ENCODE results near the gene SMARCA2.

Gene SMARCA2

DNA sequence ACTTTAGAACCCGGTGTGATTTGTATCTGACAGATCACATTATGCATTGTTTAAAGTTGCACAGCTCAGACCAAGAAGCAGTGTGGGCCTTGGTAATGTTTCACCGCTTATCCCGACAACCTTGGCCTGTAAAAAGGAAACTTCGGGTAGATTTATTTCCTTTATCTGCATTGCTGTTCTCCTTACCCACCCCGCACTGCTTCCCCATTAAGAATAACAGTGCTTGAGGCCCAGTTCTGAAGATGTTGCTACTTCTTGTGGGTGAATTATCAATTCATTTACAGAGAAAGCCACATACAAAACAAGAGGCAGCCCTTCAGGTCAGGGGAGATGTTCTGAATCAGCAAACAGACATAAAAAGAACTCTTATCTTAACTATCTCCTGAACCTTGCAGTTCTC, 8.4 kb downstream of the SMARCA2 start:
- no peak overlapping the region for H3K27ac ChIP-seq (ENCODE audit: low read length)

DNA sequence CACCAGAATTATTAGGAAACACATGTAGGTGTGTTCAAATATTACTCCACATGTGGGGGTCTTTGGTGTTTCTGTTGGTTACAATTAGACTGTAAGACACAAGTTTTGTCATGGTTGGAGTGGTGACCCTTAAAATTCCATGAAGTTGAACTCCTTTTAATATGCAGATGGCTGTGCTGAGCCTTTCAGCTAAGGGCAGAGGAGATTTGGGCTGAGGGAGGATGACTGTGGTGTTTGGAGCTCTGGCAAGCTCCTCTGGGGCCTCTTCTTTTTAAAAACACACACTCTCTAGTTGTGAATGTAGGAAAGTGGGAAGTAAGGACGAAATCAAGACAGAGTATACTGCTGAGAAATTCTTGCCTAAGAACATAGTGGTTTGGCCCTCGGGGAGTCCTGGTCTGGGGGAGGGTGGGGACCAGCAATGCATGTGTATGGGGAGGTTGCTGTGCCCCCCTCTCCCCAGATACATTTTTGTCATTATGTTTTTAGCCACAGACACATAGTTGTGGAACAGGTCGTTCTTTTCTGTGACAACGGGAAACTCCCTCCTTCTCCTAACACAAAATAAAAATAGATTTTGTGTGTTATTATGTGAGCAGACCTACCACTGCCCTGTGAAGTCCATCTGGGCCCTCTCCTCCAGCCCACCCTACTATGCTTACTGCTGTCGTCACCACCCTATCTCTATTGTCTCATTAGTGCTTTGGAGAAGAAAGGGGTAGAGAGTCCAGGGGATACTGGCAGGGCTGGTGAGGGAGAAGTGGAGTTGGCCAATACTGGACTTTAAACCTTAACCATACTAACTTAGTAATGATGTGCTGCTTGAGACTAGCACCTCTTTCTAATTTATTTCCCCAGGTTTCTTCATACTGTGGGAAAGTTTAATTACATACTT, 10.0 kb downstream of the SMARCA2 start:
- H4K20me1 ChIP-seq (ENCODE audit: insufficient read depth, low read length), result no peaks in the 10 kb centered on the region; the same call in 1 of the 2 replicates
- H3F3A ChIP-seq (ENCODE audit: insufficient read depth, low read length), result no peaks in the 10 kb centered on the region
- H3K27me3 ChIP-seq (replicated peaks; ENCODE audit: insufficient read depth, low read length), result no peaks in the 10 kb centered on the region
- H3K27ac ChIP-seq (ENCODE audit: low read length), result no peak overlapping the region
- no peak for DNase-seq
- H3K4me2 ChIP-seq (ENCODE audit: low read depth, low read length), result no peak overlapping the region
- no peak for TF ChIP-seq EZH2phosphoT487 (IDR thresholded peaks at IDR 0.05; ENCODE audit: low read length)
- TF ChIP-seq EZH2 (optimal IDR thresholded peaks at IDR 0.05; ENCODE audit: low read depth, low read length), result no peak
- TF ChIP-seq, protein P1, sequence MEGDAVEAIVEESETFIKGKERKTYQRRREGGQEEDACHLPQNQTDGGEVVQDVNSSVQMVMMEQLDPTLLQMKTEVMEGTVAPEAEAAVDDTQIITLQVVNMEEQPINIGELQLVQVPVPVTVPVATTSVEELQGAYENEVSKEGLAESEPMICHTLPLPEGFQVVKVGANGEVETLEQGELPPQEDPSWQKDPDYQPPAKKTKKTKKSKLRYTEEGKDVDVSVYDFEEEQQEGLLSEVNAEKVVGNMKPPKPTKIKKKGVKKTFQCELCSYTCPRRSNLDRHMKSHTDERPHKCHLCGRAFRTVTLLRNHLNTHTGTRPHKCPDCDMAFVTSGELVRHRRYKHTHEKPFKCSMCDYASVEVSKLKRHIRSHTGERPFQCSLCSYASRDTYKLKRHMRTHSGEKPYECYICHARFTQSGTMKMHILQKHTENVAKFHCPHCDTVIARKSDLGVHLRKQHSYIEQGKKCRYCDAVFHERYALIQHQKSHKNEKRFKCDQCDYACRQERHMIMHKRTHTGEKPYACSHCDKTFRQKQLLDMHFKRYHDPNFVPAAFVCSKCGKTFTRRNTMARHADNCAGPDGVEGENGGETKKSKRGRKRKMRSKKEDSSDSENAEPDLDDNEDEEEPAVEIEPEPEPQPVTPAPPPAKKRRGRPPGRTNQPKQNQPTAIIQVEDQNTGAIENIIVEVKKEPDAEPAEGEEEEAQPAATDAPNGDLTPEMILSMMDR (IDR thresholded peaks at IDR 0.05; ENCODE audit: low read length), result no peak
- no peaks in the 10 kb centered on the region for H3K4me1 ChIP-seq (ENCODE audit: low read length)
- H3K4me3 ChIP-seq (ENCODE audit: low read length), result no peak overlapping the region
- no peaks in the 10 kb centered on the region for H3K9me3 ChIP-seq (replicated peaks; ENCODE audit: insufficient read depth, low read length)
- 0 out of 2 replicates have a peak, but pooled peaks cover 2% of the 10 kb centered on the region for H3K36me3 ChIP-seq (replicated peaks; ENCODE audit: insufficient read depth, low read length)
- peaks cover 97% of the 10 kb centered on the region for H3K79me2 ChIP-seq (ENCODE audit: low read length)
- H2AFZ ChIP-seq (ENCODE audit: low read length), result no peak overlapping the region
- H3K9me2 ChIP-seq (replicated peaks; ENCODE audit: insufficient read depth, low read length), result no peaks in the 10 kb centered on the region
- no peak overlapping the region for H3K9ac ChIP-seq (ENCODE audit: low read length)

More for the DNA sequence above, 8.4 kb downstream of the SMARCA2 start:
- no peak overlapping the region for H3K4me2 ChIP-seq (ENCODE audit: low read depth, low read length)
- H4K20me1 ChIP-seq (ENCODE audit: insufficient read depth, low read length), result peaks cover 9% of the 10 kb centered on the region; the same call in 1 of the 2 replicates
- no peak overlapping the region for H3K4me3 ChIP-seq (ENCODE audit: low read length)
- TF ChIP-seq, protein P1 (IDR thresholded peaks at IDR 0.05; ENCODE audit: low read length), result no peak
- TF ChIP-seq EZH2phosphoT487 (IDR thresholded peaks at IDR 0.05; ENCODE audit: low read length) (no peak), EZH2 (optimal IDR thresholded peaks at IDR 0.05; ENCODE audit: low read depth, low read length) (no peak)
- peaks cover 100% of the 10 kb centered on the region for H3K79me2 ChIP-seq (ENCODE audit: low read length)
- no peaks in the 10 kb centered on the region for H3K36me3 ChIP-seq (replicated peaks; ENCODE audit: insufficient read depth, low read length)
- no peak overlapping the region for H2AFZ ChIP-seq (ENCODE audit: low read length)
- no peaks in the 10 kb centered on the region for H3K9me3 ChIP-seq (replicated peaks; ENCODE audit: insufficient read depth, low read length)
- H3K9me2 ChIP-seq (replicated peaks; ENCODE audit: insufficient read depth, low read length), result no peaks in the 10 kb centered on the region
- no peak for DNase-seq
- no peaks in the 10 kb centered on the region for H3K27me3 ChIP-seq (replicated peaks; ENCODE audit: insufficient read depth, low read length)
- no peak overlapping the region for H3K9ac ChIP-seq (ENCODE audit: low read length)
- peaks cover 2% of the 10 kb centered on the region; the same call in 1 of the 2 replicates for H3K4me1 ChIP-seq (ENCODE audit: low read length)
- no peaks in the 10 kb centered on the region for H3F3A ChIP-seq (ENCODE audit: insufficient read depth, low read length)

- H3K36me3 ChIP-seq (replicated peaks; ENCODE audit: insufficient read depth, low read length), result 0 out of 2 replicates have a peak, but pooled peaks cover 2% of the 10 kb centered on the region
- no peaks in the 10 kb centered on the region for H3K27me3 ChIP-seq (replicated peaks; ENCODE audit: insufficient read depth, low read length)
- no peaks in the 10 kb centered on the region for H4K20me1 ChIP-seq (ENCODE audit: insufficient read depth, low read length)
- TF ChIP-seq, protein P1 (IDR thresholded peaks at IDR 0.05; ENCODE audit: low read length), result no peak
- no peak for TF ChIP-seq EZH2 (optimal IDR thresholded peaks at IDR 0.05; ENCODE audit: low read depth, low read length)
- TF ChIP-seq EZH2phosphoT487 (IDR thresholded peaks at IDR 0.05; ENCODE audit: low read length), result no peak
- DNase-seq, result no peak
- H2AFZ ChIP-seq (ENCODE audit: low read length), result no peak overlapping the region
- H3K9me3 ChIP-seq (replicated peaks; ENCODE audit: insufficient read depth, low read length), result no peaks in the 10 kb centered on the region
- H3K79me2 ChIP-seq (ENCODE audit: low read length), result peaks cover 92% of the 10 kb centered on the region
- H3K4me3 ChIP-seq (ENCODE audit: low read length), result no peak overlapping the region
- no peaks in the 10 kb centered on the region for H3K4me1 ChIP-seq (ENCODE audit: low read length)
- no peaks in the 10 kb centered on the region for H3F3A ChIP-seq (ENCODE audit: insufficient read depth, low read length)
- no peaks in the 10 kb centered on the region for H3K9me2 ChIP-seq (replicated peaks; ENCODE audit: insufficient read depth, low read length)
- no peak overlapping the region for H3K9ac ChIP-seq (ENCODE audit: low read length)
- no peak overlapping the region for H3K27ac ChIP-seq (ENCODE audit: low read length)
- no peak overlapping the region for H3K4me2 ChIP-seq (ENCODE audit: low read depth, low read length)
These were observed 11.3 kb downstream of the SMARCA2 start for GRCh38 chr9:2026220-2026997.

Data from MM.1S (cell line).